Dendritic cell treated with granulocyte-macrophage colony-stimulating factor and Interleukin-4, amounts not matched to agents 40 ng/mL and 50 ng/mL, for 4 days (primary cell): ENCODE data around the gene NKTR.
A peak's percentile ranks its signal among the peaks of the same experiment; 100 is the strongest.
"Not testable (repeated sequence)": the region's sequence is repeated elsewhere in the genome, so short reads cannot be mapped to it uniquely, and the experiment has no call there.

Experiments
- H3K27ac Mint-ChIP-seq: one replicate; pipeline ENCODE4 v1.8.0; 2022; ENCODE audit warnings: mild to moderate bottlenecking, mixed read lengths
- H3K27me3 Mint-ChIP-seq: one replicate; pipeline ENCODE4 v1.8.0; 2022; ENCODE audit warnings: mild to moderate bottlenecking, mixed read lengths
- H3K36me3 Mint-ChIP-seq: one replicate; pipeline ENCODE4 v1.8.0; 2022; ENCODE audit warnings: low read depth, mixed read lengths
- H3K4me1 Mint-ChIP-seq: one replicate; pipeline ENCODE4 v1.8.0; 2022; ENCODE audit warnings: low read depth, mixed read lengths
- H3K4me3 Mint-ChIP-seq: one replicate; pipeline ENCODE4 v1.8.0; 2022; ENCODE audit warnings: mild to moderate bottlenecking, moderate library complexity, mixed read lengths
- H3K9me3 Mint-ChIP-seq: one replicate; pipeline ENCODE4 v1.8.0; 2022; ENCODE audit warnings: mixed read lengths
- intact Hi-C: fragments of 100-400 bp; cut with micrococcal nuclease; formaldehyde crosslinking; loops from one replicate; pipeline ENCODE4 v1.15.0; 2022

NKTR gene

GRCh38 chr3:42600111-42600957 lies at the start of gene NKTR:
Gene NKTR (plus strand): TSS chr3:42600686. CDS start chr3:42601007, 321 bp downstream.
- Mint-ChIP-seq H3K4me1 (peaks cover 22% of the 10 kb centered on the region), H3K36me3 (peaks cover 57% of the 10 kb centered on the region), H3K27ac (peak within 1 kb of the TSS; percentile 99), H3K27me3 (no peaks in the 10 kb centered on the region), H3K9me3 (no peaks in the 10 kb centered on the region), H3K4me3 (peak within 1 kb of the TSS; percentile 89)
- intact Hi-C loops, result loop anchor here (1.0 to 5.0 kb wide), 4 partner anchors 10 to 638 kb away; partner anchors contain the start of genes SS18L2 and ULK4

DNA sequence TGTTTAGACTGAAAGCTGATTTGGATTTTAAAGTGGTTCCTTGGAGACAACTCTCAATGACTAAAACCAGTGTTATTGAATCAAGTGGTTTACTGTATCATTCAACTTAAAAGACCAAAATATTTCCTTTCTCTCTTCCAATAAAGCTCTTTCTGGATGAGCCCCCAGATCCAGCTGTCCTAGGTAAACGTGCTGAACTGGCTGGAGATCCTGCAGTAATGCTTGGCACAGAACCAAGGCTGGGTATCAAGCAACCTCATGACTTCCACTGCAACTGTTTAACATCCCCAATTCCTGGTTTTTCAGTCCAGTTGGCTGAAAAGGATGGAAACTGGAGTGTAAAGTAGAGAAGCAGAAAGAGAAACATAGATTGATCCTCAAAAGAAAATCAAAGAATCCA lies 47.7 kb upstream of the NKTR start:
- Mint-ChIP-seq H3K27me3 (no peaks in the 10 kb centered on the region), H3K4me3 (no peak overlapping the region), H3K36me3 (peaks cover 87% of the 10 kb centered on the region), H3K4me1 (no peaks in the 10 kb centered on the region), H3K27ac (no peak overlapping the region), H3K9me3 (no peaks in the 10 kb centered on the region)
- intact Hi-C loops, result no loop called here

DNA sequence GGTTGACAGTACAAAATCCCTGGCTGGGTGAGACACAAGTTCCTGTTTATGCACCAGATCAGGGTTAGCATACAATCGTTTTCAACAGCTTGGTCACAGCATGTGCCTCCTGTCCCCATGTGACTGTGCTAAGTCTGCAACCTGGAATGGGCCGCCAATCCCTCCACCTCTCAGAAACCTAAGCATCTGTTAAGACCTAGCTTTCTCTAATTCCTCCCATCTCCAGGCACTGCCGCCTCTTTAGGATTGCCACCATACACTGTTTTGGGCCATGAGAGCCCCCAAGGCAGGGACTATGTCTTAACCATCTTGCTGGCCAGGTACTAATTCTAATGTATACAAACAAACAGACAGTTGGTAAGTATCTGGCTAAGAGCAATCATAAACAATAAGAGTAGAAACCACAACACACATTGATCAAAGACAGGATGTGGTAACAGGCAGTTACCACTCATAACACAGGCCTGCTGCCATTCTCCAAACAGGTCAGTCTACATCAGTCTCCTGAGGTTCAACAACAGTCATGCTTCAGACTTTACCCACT lies 44.3 kb upstream of the NKTR start:
- intact Hi-C loops, result no loop called here
- Mint-ChIP-seq H3K27ac (no peak overlapping the region), H3K27me3 (no peaks in the 10 kb centered on the region), H3K4me1 (no peaks in the 10 kb centered on the region), H3K9me3 (no peaks in the 10 kb centered on the region), H3K36me3 (peaks cover 88% of the 10 kb centered on the region), H3K4me3 (no peak overlapping the region)

DNA sequence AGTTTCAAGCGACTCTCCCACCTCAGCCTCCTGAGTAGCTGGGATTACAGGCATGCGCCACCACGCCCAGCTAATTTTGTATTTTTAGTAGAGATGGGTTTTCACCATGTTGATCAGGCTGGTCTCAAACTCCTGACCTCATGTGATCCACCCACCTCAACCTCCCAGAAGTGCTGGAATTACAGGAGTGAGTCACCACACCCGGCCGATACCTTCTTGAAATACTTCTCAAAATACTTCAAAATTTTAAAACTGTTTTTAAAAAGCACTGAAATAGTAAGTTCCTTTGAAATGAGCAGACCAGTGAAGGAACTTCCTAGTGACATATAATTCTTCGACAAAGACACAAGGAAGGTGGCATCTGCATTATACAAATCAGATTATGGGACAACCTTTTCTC lies 43.7 kb upstream of the NKTR start:
- H3K4me1 Mint-ChIP-seq, H3K27me3 Mint-ChIP-seq, H3K4me3 Mint-ChIP-seq, intact Hi-C loops, H3K27ac Mint-ChIP-seq, H3K9me3 Mint-ChIP-seq: not testable (repeated sequence)
- H3K36me3 Mint-ChIP-seq, result peaks cover 88% of the 10 kb centered on the region

DNA sequence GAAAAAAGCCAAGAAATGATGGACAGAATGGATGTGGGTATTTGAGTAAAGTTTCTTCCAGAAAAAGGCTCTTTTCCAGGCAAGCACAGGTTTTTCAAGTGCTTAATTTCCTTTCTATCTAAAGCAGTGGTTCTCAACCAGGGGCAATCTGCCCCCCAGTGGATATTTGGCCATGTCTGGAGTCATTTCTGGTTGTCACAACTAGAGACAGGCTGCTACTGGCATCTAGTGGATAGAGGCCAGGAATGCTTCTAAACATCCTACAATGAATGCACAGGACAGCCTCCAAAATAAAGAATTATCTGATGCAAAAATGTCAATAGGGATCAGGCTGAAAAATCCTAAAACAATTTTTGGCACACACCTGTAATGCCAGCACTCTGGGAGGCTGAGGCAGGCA lies 42.6 kb upstream of the NKTR start:
- H3K9me3 Mint-ChIP-seq, result no peaks in the 10 kb centered on the region
- intact Hi-C loops, result no loop called here
- no peak overlapping the region for H3K27ac Mint-ChIP-seq
- H3K27me3 Mint-ChIP-seq, result no peaks in the 10 kb centered on the region
- no peaks in the 10 kb centered on the region for H3K4me1 Mint-ChIP-seq
- no peak overlapping the region for H3K4me3 Mint-ChIP-seq
- peaks cover 90% of the 10 kb centered on the region for H3K36me3 Mint-ChIP-seq

- Mint-ChIP-seq H3K27me3 (no peaks in the 10 kb centered on the region), H3K4me3 (no peak overlapping the region), H3K4me1 (no peaks in the 10 kb centered on the region), H3K27ac (no peak overlapping the region), H3K9me3 (no peaks in the 10 kb centered on the region), H3K36me3 (peaks cover 92% of the 10 kb centered on the region)
- intact Hi-C loops, result no loop called here
Observed at GRCh38 chr3:42562047-42562907, 38.2 kb upstream of the NKTR start.

DNA sequence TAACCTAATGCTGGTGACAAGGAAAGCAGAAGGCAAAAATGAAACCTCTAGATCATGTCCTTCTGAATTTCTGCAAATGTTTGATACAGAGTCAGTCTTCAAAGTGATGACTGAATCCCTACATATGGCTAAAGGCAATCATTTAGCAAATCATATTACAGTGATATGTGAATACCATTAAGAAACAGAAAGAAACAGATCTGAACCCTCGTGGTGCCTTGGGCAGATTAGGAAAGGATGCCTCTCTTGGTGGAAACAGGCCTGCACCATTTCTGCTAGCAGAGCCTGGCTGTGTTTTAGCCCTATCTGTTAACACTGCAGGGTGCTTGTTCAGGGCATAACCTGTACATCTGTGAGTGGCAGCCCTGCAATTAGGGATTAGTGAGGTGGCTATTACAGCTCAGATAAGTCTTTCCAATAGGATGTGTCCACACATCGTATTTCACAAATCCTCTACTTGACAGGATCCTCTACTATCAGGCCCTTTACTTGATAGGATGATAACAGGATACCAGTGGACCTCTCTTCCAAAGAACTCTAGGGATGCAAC lies 30.8 kb upstream of the NKTR start:
- peaks cover 11% of the 10 kb centered on the region for H3K4me1 Mint-ChIP-seq
- H3K4me3 Mint-ChIP-seq, result no peak overlapping the region
- H3K27ac Mint-ChIP-seq, result no peak overlapping the region
- no peaks in the 10 kb centered on the region for H3K27me3 Mint-ChIP-seq
- intact Hi-C loops, result loop anchor here (5.0 kb wide), 1 partner anchor 48 kb away; no protein-coding TSS in a partner anchor
- peaks cover 12% of the 10 kb centered on the region for H3K9me3 Mint-ChIP-seq
- peaks cover 80% of the 10 kb centered on the region for H3K36me3 Mint-ChIP-seq

DNA sequence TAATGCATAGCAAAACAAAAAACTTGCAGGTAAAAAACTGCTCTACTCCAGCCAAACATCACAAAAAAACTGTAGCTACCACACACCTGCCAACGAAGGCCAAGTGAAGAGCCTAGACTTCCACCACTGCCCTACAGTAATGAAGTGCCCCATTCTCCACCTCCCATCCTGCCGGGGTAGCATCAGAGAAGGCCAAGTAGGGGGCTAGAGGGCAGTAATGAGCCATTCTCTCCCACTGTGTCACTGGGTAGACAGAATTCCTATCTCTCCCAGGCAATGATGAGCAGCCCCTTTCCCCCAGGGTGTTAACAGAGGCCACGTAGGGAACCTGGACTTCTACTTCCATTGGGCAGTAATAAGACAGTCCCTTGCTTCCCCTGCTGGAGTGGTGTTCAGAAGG lies 28.2 kb upstream of the NKTR start:
- intact Hi-C loops, result loop anchor here (2.0 to 5.0 kb wide), 2 partner anchors 45 to 171 kb away; no protein-coding TSS in a partner anchor
- Mint-ChIP-seq H3K9me3 (peaks cover 26% of the 10 kb centered on the region), H3K4me3 (no peak overlapping the region), H3K27ac (no peak overlapping the region), H3K4me1 (peaks cover 11% of the 10 kb centered on the region), H3K36me3 (peaks cover 72% of the 10 kb centered on the region), H3K27me3 (no peaks in the 10 kb centered on the region)

DNA sequence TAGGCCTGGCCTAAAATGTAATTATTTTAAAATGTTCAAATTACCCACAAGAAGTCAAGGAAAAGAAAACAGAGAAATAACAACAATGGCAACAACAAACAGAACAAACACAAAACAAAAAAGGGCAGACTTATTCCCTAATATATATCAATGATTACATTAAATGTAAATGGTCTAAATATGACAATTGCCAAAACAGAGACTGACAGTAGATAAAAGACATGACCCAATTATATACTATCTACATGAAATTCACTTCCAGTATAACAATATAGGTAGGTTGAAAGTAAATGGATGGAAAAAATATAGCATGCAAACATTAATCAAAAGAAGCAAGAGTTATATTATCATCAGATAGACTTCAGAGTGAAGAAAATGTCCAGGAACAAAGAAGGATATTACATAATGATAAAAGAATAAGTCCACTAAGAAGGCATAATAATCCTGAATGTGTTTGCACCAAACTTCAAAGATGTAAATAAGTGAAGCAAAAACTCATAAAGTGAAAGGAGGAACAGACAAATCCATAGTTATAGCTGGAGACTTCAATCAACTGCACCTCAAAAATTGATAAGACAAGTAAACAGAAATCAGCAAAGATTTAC lies 25.2 kb upstream of the NKTR start:
- Mint-ChIP-seq H3K4me3 (no peak overlapping the region), H3K4me1 (peaks cover 24% of the 10 kb centered on the region), H3K27ac (no peak overlapping the region), H3K9me3 (peaks cover 26% of the 10 kb centered on the region), H3K27me3 (no peaks in the 10 kb centered on the region), H3K36me3 (peaks cover 70% of the 10 kb centered on the region)
- intact Hi-C loops, result no loop called here

DNA sequence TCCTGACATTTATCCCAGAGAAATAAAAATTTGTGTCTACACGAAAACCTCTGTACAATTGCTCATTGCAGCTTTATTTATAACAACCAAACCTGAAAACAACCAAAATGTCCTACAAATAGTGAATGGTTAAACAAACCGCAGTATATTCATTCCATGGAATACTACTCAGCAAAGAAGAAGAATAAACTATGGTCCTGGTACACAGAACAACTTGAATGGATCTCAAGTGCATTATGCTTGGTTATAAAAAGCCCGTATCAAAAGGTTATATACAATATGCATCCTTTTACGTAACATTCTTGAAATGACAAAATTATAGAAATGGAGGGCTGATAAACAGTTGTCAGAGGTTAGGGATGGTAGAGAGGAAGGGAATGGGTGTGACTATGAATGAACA lies 22.4 kb upstream of the NKTR start:
- intact Hi-C loops, result no loop called here
- no peak overlapping the region for H3K27ac Mint-ChIP-seq
- peaks cover 26% of the 10 kb centered on the region for H3K9me3 Mint-ChIP-seq
- H3K4me3 Mint-ChIP-seq, result no peak overlapping the region
- H3K27me3 Mint-ChIP-seq, result no peaks in the 10 kb centered on the region
- H3K4me1 Mint-ChIP-seq, result peaks cover 28% of the 10 kb centered on the region
- peaks cover 58% of the 10 kb centered on the region for H3K36me3 Mint-ChIP-seq

- H3K4me3 Mint-ChIP-seq, intact Hi-C loops, H3K27ac Mint-ChIP-seq, H3K27me3 Mint-ChIP-seq: not testable (repeated sequence)
- H3K9me3 Mint-ChIP-seq, result peaks cover 18% of the 10 kb centered on the region
- peaks cover 45% of the 10 kb centered on the region for H3K36me3 Mint-ChIP-seq
- peaks cover 32% of the 10 kb centered on the region for H3K4me1 Mint-ChIP-seq
Observed at GRCh38 chr3:42579346-42579745, 21.1 kb upstream of the NKTR start.

DNA sequence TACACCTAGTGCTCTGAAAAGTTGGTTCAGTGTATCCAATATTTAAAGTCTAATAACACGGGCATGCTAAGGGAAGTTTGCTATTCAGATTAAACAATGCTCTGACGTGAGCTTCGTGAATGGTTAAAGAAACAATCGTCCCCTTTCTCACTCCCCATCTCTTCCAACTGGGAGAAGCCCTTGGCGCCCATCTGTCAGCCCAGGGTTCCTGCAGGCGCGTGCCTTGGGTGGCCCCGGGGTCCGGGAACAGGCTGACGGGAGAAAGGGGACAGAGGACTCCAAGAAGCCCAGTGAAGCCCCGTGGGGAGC lies 19.1 kb upstream of the NKTR start:
- H3K9me3 Mint-ChIP-seq, result no peaks in the 10 kb centered on the region
- no peaks in the 10 kb centered on the region for H3K27me3 Mint-ChIP-seq
- peak overlapping the region; percentile 86 for H3K4me3 Mint-ChIP-seq
- H3K36me3 Mint-ChIP-seq, result peaks cover 25% of the 10 kb centered on the region
- intact Hi-C loops, result loop anchor here (1.0 to 5.0 kb wide), 2 partner anchors 10 to 71 kb away; partner anchors contain the start of gene ZBTB47
- peak overlapping the region; percentile 92 for H3K27ac Mint-ChIP-seq
- H3K4me1 Mint-ChIP-seq, result peaks cover 32% of the 10 kb centered on the region

DNA sequence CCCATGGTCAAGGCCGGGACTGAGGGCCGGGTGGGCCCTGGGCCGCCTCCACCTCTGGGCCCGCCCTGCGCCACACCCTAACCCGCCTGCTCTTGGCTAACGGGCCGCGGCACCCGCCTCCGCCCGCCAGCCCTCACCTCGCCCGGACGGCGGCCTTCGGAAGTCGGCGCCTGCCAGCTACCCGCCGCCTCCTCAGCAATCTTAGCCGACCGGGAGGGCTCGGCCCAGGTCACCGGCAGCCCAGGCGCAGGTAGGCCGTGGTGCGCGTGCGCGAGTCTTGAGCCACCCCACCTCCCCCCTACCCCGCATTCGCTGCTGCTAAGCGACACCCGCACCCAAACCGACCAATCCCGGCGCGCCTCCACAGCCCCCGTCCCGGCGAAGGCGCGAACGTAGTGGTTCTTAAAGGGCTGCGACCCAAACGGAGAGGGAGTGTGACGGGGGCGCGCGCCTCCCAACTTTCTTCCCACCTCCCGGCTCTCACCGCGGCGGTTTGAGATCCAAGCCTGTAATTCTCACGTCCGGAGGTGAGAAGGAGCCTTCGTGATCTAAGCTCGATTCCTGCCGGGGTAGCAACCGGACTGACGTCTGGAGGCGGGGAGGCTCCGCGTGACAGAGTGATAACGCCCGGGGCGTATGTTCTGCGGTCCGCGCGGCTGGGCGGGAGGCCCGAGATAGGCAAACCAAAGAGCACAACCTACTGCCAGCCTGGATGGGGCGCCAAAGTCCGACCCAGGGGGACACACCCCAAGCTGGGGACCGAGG lies 18.6 kb upstream of the NKTR start, which contains the start of gene SEC22C:
Gene SEC22C, minus strand, starts transcription at position 259 of the 765 bp plus-strand sequence. CDS start 12,921 bp downstream, outside the sequence.
- Mint-ChIP-seq H3K36me3 (peaks cover 24% of the 10 kb centered on the region), H3K27ac (peak within 1 kb of the TSS; percentile 92), H3K27me3 (no peaks in the 10 kb centered on the region), H3K4me1 (peaks cover 32% of the 10 kb centered on the region), H3K4me3 (peak within 1 kb of the TSS; percentile 86), H3K9me3 (no peaks in the 10 kb centered on the region)
- intact Hi-C loops, result loop anchor here (1.0 to 5.0 kb wide), 2 partner anchors 9 to 70 kb away; partner anchors contain the start of gene ZBTB47
